K562 (cell line): ENCODE data around the gene COL25A1.

Experiments
- CBX1 ChIP-seq: sonication (generic); IDR thresholded peaks from 2 replicates; pipeline ENCODE4 v1.6.1; 2016; ENCODE audit warnings: antibody characterized with exemption, low read depth, mild to moderate bottlenecking
- CEBPB ChIP-seq: fragments of 450-650 bp; IDR thresholded peaks from 2 replicates; pipeline ENCODE4 v1.6.1; 2016; ENCODE audit warnings: missing genetic modification characterization, missing compliant biosample characterization
- FOXK2 ChIP-seq, 2 experiments: fragments of 450-650 bp; IDR thresholded peaks in 1 of 2; conservative IDR thresholded peaks in 1 of 2; 2 replicates each; pipeline ENCODE4 v1.6.1; 2016; ENCODE audit warnings: low read depth in 2 of 2, mild to moderate bottlenecking in 1 of 2
- HCFC1 ChIP-seq: IDR thresholded peaks from 2 replicates; pipeline ENCODE4 v1.6.1; 2012; ENCODE audit warnings: low read depth, low read length, improper control_type of control experiment
- MAFK ChIP-seq: IDR thresholded peaks from 2 replicates; pipeline ENCODE4 v1.6.1; 2011; ENCODE audit warnings: low read length, improper control_type of control experiment
- RBM25 ChIP-seq: fragments of 200-400 bp; formaldehyde crosslinking; IDR thresholded peaks from 2 replicates; pipeline ENCODE4 v1.6.1; 2018; ENCODE audit warnings: low read length, low read depth, moderate library complexity; ENCODE audit not compliant: severe bottlenecking
- SP1 ChIP-seq: sonication (generic); formaldehyde crosslinking; IDR thresholded peaks from 2 replicates; pipeline ENCODE4 v1.8.1; 2022; ENCODE audit warnings: mild to moderate bottlenecking, missing genetic modification reagents
- ZNF707 ChIP-seq: fragments of 250-450 bp; sonication (Bioruptor Pico); conservative IDR thresholded peaks from 2 replicates; pipeline ENCODE4 v1.8.0; 2022; ENCODE audit warnings: inconsistent platforms, mild to moderate bottlenecking, moderate library complexity
- TF ChIP-seq, protein P1 (sequence below), 3 experiments: fragments of 200-800 bp in 1 of 3; sonication (Bioruptor generic) in 1 of 3; sonication (generic) in 1 of 3; formaldehyde crosslinking in 1 of 3; IDR thresholded peaks; 2 replicates each; pipeline versions ENCODE4 v1.6.1 to v1.8.0; 2016 to 2022; ENCODE audit warnings: mild to moderate bottlenecking in 2 of 3, missing compliant biosample characterization in 2 of 3, missing genetic modification characterization in 2 of 3, missing genetic modification reagents in 1 of 3
- TF ChIP-seq, protein P2 (sequence below): sonication (generic); formaldehyde crosslinking; IDR thresholded peaks from 2 replicates; pipeline ENCODE4 v1.8.0; 2022; ENCODE audit warnings: missing genetic modification reagents, mild to moderate bottlenecking, borderline replicate concordance
- TF ChIP-seq, protein P3 (sequence below), 2 experiments: fragments of 450-650 bp; IDR thresholded peaks; 2 replicates each; pipeline ENCODE4 v1.6.1; 2016; ENCODE audit warnings: mild to moderate bottlenecking in 2 of 2, borderline replicate concordance in 1 of 2, low read depth in 1 of 2, moderate library complexity in 1 of 2

DNA sequence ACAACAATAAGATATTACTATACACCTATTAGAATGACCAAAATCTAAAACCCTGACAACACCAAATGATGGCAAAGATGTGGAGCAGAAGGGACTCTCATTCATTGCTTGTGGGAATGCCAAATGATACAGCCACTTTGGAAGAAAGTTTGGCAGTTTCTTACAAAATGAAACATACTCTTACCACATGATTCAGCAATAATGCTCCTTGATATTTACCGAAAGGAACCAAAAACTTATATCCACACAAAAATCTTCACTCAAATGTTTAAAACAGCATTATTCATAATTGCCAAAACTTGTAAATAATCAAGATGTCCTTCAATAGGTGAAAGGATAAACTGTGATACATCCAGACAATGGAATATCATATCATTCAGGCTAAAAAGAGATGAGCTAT is 180.9 kb downstream of the COL25A1 start:
- TF ChIP-seq CBX1 (no peak), RBM25 (no peak), FOXK2 (conservative IDR thresholded peaks at IDR 0.05 in 1 of 2, IDR thresholded peaks at IDR 0.05 in 1 of 2; ENCODE audit: low read depth in 2 of 2) (no peak), CEBPB (no peak), ZNF707 (no peak), HCFC1 (no peak), SP1 (no peak), MAFK (no peak)
- TF ChIP-seq, protein P1, sequence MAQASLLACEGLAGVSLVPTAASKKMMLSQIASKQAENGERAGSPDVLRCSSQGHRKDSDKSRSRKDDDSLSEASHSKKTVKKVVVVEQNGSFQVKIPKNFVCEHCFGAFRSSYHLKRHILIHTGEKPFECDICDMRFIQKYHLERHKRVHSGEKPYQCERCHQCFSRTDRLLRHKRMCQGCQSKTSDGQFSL (CRISPR knock-in tag; IDR thresholded peaks at IDR 0.05), result no peak
- TF ChIP-seq, protein P1 (tag; IDR thresholded peaks at IDR 0.05), result no peak
- TF ChIP-seq, protein P2, sequence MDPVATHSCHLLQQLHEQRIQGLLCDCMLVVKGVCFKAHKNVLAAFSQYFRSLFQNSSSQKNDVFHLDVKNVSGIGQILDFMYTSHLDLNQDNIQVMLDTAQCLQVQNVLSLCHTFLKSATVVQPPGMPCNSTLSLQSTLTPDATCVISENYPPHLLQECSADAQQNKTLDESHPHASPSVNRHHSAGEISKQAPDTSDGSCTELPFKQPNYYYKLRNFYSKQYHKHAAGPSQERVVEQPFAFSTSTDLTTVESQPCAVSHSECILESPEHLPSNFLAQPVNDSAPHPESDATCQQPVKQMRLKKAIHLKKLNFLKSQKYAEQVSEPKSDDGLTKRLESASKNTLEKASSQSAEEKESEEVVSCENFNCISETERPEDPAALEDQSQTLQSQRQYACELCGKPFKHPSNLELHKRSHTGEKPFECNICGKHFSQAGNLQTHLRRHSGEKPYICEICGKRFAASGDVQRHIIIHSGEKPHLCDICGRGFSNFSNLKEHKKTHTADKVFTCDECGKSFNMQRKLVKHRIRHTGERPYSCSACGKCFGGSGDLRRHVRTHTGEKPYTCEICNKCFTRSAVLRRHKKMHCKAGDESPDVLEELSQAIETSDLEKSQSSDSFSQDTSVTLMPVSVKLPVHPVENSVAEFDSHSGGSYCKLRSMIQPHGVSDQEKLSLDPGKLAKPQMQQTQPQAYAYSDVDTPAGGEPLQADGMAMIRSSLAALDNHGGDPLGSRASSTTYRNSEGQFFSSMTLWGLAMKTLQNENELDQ (CRISPR knock-in tag), result no peak
- TF ChIP-seq, protein P3, sequence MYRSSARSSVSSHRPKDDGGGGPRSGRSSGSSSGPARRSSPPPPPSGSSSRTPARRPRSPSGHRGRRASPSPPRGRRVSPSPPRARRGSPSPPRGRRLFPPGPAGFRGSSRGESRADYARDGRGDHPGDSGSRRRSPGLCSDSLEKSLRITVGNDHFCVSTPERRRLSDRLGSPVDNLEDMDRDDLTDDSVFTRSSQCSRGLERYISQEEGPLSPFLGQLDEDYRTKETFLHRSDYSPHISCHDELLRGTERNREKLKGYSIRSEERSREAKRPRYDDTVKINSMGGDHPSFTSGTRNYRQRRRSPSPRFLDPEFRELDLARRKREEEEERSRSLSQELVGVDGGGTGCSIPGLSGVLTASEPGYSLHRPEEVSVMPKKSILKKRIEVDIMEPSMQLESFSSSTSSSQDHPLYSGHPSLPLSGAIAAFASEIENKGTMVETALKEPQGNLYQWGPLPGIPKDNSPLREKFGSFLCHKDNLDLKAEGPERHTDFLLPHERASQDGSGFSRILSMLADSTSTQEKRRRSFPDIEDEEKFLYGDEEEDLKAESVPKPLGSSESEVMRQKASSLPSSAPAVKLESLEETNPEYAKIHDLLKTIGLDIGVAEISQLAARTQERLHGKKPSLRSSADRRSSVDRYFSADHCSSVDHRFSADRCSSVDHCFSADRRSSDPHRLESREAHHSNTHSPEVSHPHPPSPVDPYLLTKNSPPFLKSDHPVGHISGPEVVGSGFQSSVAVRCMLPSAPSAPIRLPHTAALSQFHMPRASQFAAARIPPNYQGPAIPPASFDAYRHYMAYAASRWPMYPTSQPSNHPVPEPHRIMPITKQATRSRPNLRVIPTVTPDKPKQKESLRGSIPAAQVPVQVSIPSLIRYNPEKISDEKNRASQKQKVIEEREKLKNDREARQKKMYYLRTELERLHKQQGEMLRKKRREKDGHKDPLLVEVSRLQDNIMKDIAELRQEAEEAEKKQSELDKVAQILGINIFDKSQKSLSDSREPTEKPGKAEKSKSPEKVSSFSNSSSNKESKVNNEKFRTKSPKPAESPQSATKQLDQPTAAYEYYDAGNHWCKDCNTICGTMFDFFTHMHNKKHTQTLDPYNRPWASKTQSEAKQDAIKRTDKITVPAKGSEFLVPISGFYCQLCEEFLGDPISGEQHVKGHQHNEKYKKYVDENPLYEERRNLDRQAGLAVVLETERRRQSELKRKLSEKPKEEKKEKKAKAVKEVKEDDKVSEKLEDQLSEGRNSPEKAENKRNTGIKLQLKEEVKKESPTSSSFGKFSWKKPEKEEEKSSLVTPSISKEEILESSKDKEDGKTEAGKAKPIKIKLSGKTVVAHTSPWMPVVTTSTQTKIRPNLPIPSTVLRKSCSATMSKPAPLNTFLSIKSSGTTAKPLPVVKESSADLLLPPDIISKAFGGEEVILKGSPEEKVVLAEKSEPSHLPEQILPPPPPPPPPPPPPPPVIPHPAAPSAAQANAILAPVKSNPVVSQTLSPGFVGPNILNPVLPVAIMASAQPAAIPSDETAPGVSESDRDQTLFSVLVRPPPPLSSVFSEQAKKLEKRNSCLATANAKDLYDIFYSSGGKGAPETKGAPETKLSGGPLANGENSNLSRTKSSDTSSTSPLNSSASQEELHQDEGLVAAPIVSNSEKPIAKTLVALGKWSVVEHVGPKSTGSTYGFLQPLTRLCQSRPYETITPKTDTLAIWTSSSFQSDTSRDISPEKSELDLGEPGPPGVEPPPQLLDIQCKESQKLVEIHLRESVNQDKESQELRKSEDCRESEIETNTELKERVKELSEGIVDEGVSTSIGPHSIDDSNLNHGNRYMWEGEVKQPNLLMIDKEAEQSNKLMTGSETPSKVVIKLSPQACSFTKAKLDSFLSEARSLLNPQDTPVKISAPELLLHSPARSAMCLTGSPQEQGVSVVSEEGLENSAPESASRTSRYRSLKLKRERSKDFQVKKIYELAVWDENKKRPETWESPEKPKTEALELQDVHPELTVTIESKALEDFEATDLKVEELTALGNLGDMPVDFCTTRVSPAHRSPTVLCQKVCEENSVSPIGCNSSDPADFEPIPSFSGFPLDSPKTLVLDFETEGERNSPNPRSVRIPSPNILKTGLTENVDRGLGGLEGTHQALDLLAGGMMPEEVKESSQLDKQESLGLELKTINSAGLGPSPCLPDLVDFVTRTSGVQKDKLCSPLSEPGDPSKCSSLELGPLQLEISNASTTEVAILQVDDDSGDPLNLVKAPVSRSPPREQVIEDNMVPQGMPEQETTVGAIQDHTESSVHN (IDR thresholded peaks at IDR 0.05; ENCODE audit: borderline replicate concordance in 1 of 2, low read depth in 1 of 2), result no peak
